Astrocyte of the spinal cord (primary cell): Measurements from ENCODE around the gene SLC6A3.
"Not testable (repeated sequence)": the region's sequence is repeated elsewhere in the genome, so short reads cannot be mapped to it uniquely, and the experiment has no call there.

Experiments
- DNase-seq: peaks from one replicate; pipeline ENCODE4 v3.0.0; 2011; ENCODE audit warnings: low read depth, low spot score
- H3K4me3 ChIP-seq: 2 replicates; pipeline ENCODE4 v1.5.1; 2011; ENCODE audit warnings: low read depth, mild to moderate bottlenecking, low read length, moderate library complexity
- in situ Hi-C: cut with HindIII; loops from 2 replicates; pipeline ENCODE4 v1.10.0; 2017; ENCODE audit warnings: low sequenced_read_pairs
- TF ChIP-seq, protein P1 (sequence below): IDR thresholded peaks from 2 replicates; pipeline ENCODE4 v1.5.1; 2012; ENCODE audit warnings: low read depth, mild to moderate bottlenecking, low read length, inconsistent platforms

The SLC6A3 gene

DNA sequence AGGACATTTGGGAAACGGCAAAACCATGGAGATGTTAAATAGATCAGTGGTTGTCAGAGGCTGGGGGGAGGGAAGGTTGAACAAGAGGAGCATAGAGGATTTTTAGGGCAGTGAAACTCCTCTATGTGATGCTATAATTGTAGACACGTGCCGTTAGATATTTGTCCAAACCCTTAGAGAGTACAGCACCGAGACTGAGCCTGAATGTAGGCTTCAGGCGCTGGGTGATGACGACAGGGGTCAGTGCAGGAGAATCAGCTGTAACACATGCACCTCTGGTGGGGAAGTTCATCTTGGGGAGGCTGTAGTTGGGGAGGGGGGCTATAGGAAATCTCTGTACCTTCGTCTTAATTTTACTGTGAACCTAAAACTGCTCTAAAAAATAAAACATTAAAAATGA, 78.1 kb downstream of the SLC6A3 start:
- in situ Hi-C loops, result no loop called here

DNA sequence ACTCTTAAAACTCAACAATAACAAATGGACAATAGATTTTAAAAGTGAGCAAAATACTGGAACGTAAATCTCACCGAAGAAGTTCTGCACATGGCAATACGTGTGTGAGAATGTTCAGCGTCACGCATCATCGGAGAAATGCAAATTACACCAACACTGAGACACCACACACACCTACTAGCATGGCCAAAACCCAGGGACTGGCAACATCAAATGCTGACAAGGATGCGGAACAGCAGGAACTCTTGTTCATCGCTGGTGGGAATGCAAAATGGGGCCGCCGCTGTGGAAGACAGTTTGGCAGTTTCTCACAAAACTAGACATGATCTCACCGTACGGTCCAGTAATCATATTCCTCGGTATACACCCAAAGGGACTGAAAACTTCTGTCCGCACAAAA, 78.7 kb downstream of the SLC6A3 start:
- TF ChIP-seq, protein P1, sequence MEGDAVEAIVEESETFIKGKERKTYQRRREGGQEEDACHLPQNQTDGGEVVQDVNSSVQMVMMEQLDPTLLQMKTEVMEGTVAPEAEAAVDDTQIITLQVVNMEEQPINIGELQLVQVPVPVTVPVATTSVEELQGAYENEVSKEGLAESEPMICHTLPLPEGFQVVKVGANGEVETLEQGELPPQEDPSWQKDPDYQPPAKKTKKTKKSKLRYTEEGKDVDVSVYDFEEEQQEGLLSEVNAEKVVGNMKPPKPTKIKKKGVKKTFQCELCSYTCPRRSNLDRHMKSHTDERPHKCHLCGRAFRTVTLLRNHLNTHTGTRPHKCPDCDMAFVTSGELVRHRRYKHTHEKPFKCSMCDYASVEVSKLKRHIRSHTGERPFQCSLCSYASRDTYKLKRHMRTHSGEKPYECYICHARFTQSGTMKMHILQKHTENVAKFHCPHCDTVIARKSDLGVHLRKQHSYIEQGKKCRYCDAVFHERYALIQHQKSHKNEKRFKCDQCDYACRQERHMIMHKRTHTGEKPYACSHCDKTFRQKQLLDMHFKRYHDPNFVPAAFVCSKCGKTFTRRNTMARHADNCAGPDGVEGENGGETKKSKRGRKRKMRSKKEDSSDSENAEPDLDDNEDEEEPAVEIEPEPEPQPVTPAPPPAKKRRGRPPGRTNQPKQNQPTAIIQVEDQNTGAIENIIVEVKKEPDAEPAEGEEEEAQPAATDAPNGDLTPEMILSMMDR, result no peak
- no peak overlapping the region for H3K4me3 ChIP-seq
- no peak for DNase-seq
- in situ Hi-C loops, result no loop called here

More for the DNA sequence above, 78.1 kb downstream of the SLC6A3 start:
- no peak overlapping the region for H3K4me3 ChIP-seq
- TF ChIP-seq, protein P1, result no peak
- no peak for DNase-seq

DNA sequence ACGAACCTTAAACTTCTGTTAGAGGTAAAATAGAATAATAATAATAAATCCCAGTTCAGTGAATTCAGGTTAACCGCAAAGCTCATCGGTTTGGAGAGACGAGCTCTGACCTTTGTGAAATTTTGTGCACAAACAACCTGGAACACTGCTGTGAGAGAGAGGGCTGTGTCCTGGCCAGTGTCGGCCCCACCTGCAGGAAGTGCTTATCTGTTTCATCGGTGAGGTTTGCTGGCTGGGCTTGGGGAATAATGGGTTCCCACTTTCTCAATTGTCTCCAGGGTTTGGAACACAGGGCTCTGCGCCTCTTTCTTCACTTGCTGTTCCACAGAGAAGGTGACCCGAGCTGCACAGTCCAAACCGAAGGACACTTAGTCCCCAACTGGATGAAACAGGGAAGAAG, 81.0 kb downstream of the SLC6A3 start:
- H3K4me3 ChIP-seq, result no peak overlapping the region
- DNase-seq, result no peak
- in situ Hi-C loops, result no loop called here
- TF ChIP-seq, protein P1, result no peak

DNA sequence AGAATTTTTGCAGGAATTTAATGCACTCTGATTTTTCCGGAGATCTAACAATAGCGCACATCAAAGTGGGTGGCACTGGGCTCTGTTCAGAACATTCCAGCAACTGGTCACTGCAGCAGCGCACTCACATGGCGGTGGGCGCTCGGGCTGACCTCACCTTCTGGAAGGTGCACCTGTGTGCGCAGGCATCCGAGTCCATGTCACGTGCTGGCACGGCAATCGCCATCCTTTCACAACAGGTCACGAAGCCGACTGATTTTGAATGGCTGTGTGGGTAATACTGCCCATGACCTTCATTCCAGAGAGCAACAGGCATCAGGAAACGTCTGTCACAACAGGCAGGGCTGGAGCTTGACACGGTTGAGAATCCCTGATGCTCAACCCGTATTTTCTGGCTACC, 81.7 kb downstream of the SLC6A3 start:
- H3K4me3 ChIP-seq, result no peak overlapping the region
- TF ChIP-seq, protein P1, result no peak
- no peak for DNase-seq
- in situ Hi-C loops, result no loop called here

DNA sequence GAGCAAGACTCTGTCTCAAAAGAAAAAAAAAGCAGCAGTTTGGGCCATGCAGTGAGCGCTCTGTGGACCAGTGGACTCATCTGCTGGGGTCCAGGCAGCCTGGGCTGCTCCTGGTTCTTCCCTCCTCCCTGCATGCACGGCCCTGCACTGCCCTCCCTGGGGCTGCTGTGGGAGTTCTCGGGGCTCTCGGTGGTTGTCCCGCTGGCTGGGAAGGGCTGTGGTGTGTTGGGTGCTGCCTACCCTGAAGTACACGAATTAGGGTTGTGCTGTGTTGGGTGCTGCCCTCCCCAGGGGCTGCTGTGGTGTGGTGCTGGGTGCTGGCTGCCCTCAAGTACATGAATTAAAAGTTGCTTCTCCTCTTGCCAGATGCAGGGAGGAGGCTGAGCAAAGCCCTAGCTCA, 82.1 kb downstream of the SLC6A3 start:
- no peak for DNase-seq
- in situ Hi-C loops, result no loop called here
- H3K4me3 ChIP-seq, result no peak overlapping the region
- TF ChIP-seq, protein P1, result no peak

DNA sequence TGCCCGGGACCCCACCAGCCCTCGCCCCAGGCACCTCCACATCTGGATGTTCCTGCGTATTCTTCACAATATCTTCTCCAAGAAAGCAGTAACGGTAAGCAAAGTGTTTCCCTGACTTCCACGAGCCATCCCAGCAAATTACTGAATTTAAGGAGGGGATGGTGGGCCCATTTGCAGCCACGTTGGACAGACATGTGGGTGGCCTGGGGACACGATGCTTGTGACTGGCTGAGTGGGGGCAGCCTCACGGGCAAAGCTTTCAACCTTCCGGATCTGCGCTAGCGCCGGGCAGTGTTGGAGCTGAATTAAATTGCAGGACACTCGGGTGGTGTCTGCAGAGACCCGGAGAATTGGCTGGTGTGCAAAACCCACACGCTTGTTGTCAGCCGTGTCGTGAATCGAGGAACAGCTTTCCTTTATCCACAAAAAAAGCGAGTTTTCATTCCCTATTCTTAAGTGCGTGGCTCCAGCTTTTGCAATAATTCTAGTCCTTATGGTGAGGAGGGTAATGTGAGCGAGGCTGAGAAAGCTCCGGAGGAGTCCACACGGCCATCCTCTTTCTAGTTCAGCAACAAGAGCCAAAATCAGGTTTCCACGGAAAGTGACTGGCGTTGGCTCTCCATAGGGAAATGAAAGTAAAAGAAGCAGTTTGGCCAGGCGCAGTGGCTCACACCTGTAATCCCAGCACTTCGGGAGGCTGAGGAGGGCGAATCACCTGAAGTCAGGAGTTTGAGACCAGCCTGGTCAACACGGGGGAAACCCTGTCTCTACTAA, 82.8 kb downstream of the SLC6A3 start:
- no peak overlapping the region for H3K4me3 ChIP-seq
- no peak for DNase-seq
- TF ChIP-seq, protein P1, result no peak
- in situ Hi-C loops, result no loop called here

DNA sequence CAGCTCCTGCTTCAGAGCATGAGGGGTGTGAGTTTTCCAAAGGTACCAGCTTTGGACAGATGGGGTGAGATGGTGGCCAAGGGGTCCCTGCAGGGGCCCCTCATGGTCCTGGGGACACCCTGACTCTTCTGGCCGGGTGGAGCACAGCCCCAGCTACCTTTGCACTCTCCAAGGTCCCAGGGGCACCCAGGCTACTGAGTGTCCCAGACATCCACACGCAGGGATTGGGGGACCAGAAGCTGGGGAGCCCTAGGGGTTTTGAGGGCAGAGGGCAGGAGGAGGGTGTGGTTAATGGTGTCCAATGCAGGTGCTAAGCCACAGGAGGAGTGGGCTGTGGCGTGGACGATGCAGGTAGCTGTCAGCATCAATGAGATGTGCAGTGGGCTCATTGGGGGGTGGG, 84.4 kb downstream of the SLC6A3 start:
- TF ChIP-seq, protein P1, result no peak
- no peak overlapping the region for H3K4me3 ChIP-seq
- in situ Hi-C loops, result no loop called here
- DNase-seq, result no peak

DNA sequence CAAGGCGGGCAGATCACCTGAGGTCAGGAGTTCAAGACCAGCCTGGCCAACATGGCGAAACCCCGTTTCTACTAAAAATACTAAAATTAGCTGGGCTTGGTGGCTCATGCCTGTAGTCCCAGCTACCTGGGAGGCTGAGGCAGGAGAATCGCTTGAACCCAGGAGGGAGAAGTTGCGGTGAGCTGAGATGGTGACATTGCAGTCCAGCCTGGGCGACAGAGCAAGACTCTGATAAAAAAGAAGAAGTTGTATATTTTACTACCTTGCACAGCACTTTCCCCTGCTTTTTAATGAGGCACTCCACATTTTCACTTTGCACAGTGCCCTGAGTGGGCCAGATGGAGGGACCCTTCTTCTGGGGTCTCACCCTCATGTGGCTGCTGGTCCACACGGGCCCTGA, 84.9 kb downstream of the SLC6A3 start:
- H3K4me3 ChIP-seq, DNase-seq, in situ Hi-C loops: not testable (repeated sequence)
